A549 (cell line): ENCODE data around the gene TTYH3. TPM values are rescaled to one million over a fixed set of nuclear protein-coding genes. Genes with fewer than 3 reads are reported as not detected.

Source experiments
- ATAC-seq, 2 experiments: fragments of 200-7000 bp in 1 of 2; fragments of >200 bp in 1 of 2; cut with Nextera tagmentation in 1 of 2; cut with Tn5 transposase in 1 of 2; 3 replicates each; pipeline versions ENCODE4 v1.8.0 to v1.9.1; 2018 to 2020; ENCODE audit warnings: mild to moderate bottlenecking in 1 of 2, moderate library complexity in 1 of 2
- CTCF ChIA-PET: fragments of 300-600 bp; sonication (Branson Sonifier 250); formaldehyde crosslinking; extraction: SDS; loops from one replicate; lab custom pipeline; 2021; ENCODE audit warnings: antibody characterized with exemption, inconsistent platforms; lab: Yijun Ruan, JAX
- POLR2A ChIA-PET: fragments of 350-600 bp; formaldehyde crosslinking; extraction: SDS; loops from one replicate; lab custom pipeline; 2021; ENCODE audit warnings: antibody characterized with exemption, inconsistent platforms; lab: Yijun Ruan, JAX
- DNase-seq, 2 experiments: peaks; one replicate each; pipeline versions ENCODE4 v3.0.0 to v3.0.0-alpha.2; 2011 to 2016; ENCODE audit warnings: low read depth in 1 of 2, low spot score in 1 of 2
- FAIRE-seq: peaks from 2 replicates; lab custom pipeline; 2011; peaks lifted over from hg19 to GRCh38; lab: Jason Lieb, UNC
- H3K27ac ChIP-seq, 2 experiments: fragments of >200 bp; sonication (Bioruptor Twin); formaldehyde crosslinking; 3 replicates each; pipeline ENCODE4 v1.5.1; 2016 to 2017
- H3K4me1 ChIP-seq: fragments of >200 bp; sonication (Bioruptor Twin); formaldehyde crosslinking; 3 replicates; pipeline ENCODE4 v1.6.1; 2016
- H3K4me2 ChIP-seq: fragments of >200 bp; sonication (Bioruptor Twin); formaldehyde crosslinking; 3 replicates; pipeline ENCODE4 v1.6.1; 2016
- H3K4me3 ChIP-seq: fragments of >200 bp; sonication (Bioruptor Twin); formaldehyde crosslinking; 3 replicates; pipeline ENCODE4 v1.5.1; 2016
- H3K9me3 ChIP-seq: fragments of >200 bp; sonication (Bioruptor Twin); formaldehyde crosslinking; 3 replicates; pipeline ENCODE4 v1.6.1; 2016
- BHLHE40 ChIP-seq: IDR thresholded peaks from 2 replicates; pipeline ENCODE4 v1.6.1; 2012; ENCODE audit warnings: low read depth, low read length, inconsistent platforms
- CBX8 ChIP-seq: fragments of 200-600 bp; sonication (generic); IDR thresholded peaks from 2 replicates; pipeline ENCODE4 v1.6.1; 2016
- CHD4 ChIP-seq: fragments of 200-600 bp; sonication (generic); IDR thresholded peaks from 2 replicates; pipeline ENCODE4 v1.6.1; 2016; ENCODE audit warnings: antibody characterized with exemption, mild to moderate bottlenecking, borderline replicate concordance
- EP300 ChIP-seq, 2 experiments: fragments of >200 bp; sonication (Bioruptor Twin); formaldehyde crosslinking; IDR thresholded peaks; 2 replicates in 1 of 2; 3 replicates in 1 of 2; pipeline ENCODE4 v1.6.1; 2016 to 2017
- ESRRA ChIP-seq: fragments of 150-350 bp; IDR thresholded peaks from 2 replicates; pipeline ENCODE4 v1.6.1; 2014; ENCODE audit warnings: mild to moderate bottlenecking, low read length, borderline replicate concordance
- FOSB ChIP-seq: fragments of 250-450 bp; sonication (Bioruptor Pico); IDR thresholded peaks from 2 replicates; pipeline ENCODE4 v1.5.0; 2020; ENCODE audit warnings: mild to moderate bottlenecking, moderate library complexity
- FOXS1 ChIP-seq: fragments of 250-450 bp; sonication (Bioruptor Pico); IDR thresholded peaks from 2 replicates; pipeline ENCODE4 v1.5.0; 2020; ENCODE audit warnings: mild to moderate bottlenecking, moderate library complexity
- GATA3 ChIP-seq: IDR thresholded peaks from 2 replicates; pipeline ENCODE4 v1.6.1; 2012; ENCODE audit warnings: borderline replicate concordance
- HDAC2 ChIP-seq: fragments of 200-600 bp; sonication (generic); IDR thresholded peaks from 2 replicates; pipeline ENCODE4 v1.6.1; 2016
- HEYL ChIP-seq: fragments of 250-450 bp; sonication (Bioruptor Pico); IDR thresholded peaks from 2 replicates; pipeline ENCODE4 v1.8.0; 2021; ENCODE audit warnings: mild to moderate bottlenecking, moderate library complexity
- HOXA7 ChIP-seq: fragments of 250-450 bp; sonication (Bioruptor Pico); IDR thresholded peaks from 2 replicates; pipeline ENCODE4 v1.5.0; 2020; ENCODE audit warnings: mild to moderate bottlenecking, moderate library complexity
- HOXB13 ChIP-seq: fragments of 250-450 bp; sonication (Bioruptor Pico); IDR thresholded peaks from 2 replicates; pipeline ENCODE4 v1.5.0; 2020; ENCODE audit warnings: low read depth, mild to moderate bottlenecking, moderate library complexity
- POLR2AphosphoS2 ChIP-seq: conservative IDR thresholded peaks from 2 replicates; pipeline ENCODE4 v1.6.1; 2012; ENCODE audit warnings: low read length, improper control_type of control experiment, inconsistent platforms
- RARB ChIP-seq: fragments of 250-450 bp; sonication (Bioruptor Pico); IDR thresholded peaks from 2 replicates; pipeline ENCODE4 v1.8.0; 2021; ENCODE audit warnings: mild to moderate bottlenecking, moderate library complexity
- RCOR1 ChIP-seq: fragments of 150-350 bp; IDR thresholded peaks from 2 replicates; pipeline ENCODE4 v1.6.1; 2014; ENCODE audit warnings: antibody characterized with exemption, low read length, low read depth
- RFX5 ChIP-seq: fragments of 450-650 bp; IDR thresholded peaks from 2 replicates; pipeline ENCODE4 v1.7.1; 2014; ENCODE audit warnings: antibody characterized with exemption, mild to moderate bottlenecking, moderate library complexity
- RNF2 ChIP-seq: fragments of 200-600 bp; sonication (generic); IDR thresholded peaks from 2 replicates; pipeline ENCODE4 v1.6.1; 2016; ENCODE audit warnings: low read depth, mild to moderate bottlenecking, antibody characterized with exemption, moderate library complexity, borderline replicate concordance
- SMC3 ChIP-seq: fragments of >200 bp; sonication (Bioruptor Twin); formaldehyde crosslinking; IDR thresholded peaks from 3 replicates; pipeline ENCODE4 v1.6.1; 2018; ENCODE audit warnings: inconsistent platforms
- TFCP2L1 ChIP-seq: fragments of 250-450 bp; sonication (Bioruptor Pico); IDR thresholded peaks from 2 replicates; pipeline ENCODE4 v1.5.0; 2021; ENCODE audit warnings: mild to moderate bottlenecking
- TP53 ChIP-seq: fragments of 250-450 bp; sonication (Bioruptor Pico); IDR thresholded peaks from 2 replicates; pipeline ENCODE4 v1.5.0; 2021; ENCODE audit warnings: mild to moderate bottlenecking, moderate library complexity
- ZC3H11A ChIP-seq: fragments of 450-650 bp; IDR thresholded peaks from 2 replicates; pipeline ENCODE4 v1.6.1; 2014; ENCODE audit warnings: antibody characterized with exemption, mild to moderate bottlenecking
- ZFP36 ChIP-seq: fragments of 450-650 bp; IDR thresholded peaks from 2 replicates; pipeline ENCODE4 v1.6.1; 2014; ENCODE audit warnings: borderline replicate concordance; ENCODE audit not compliant: partially characterized antibody
- WGBS: methylation state at CpG from one replicate; pipeline ENCODE4 v1.1.6; 2017; ENCODE audit errors: missing lambda C conversion rate; 5-methylcytosine and 5-hydroxymethylcytosine counted together
- polyA plus RNA-seq, 4 experiments: library from polyadenylated mRNA; depleted of rRNA in 3 of 4; stranded (reverse); fragments of >200 nt; fragmentation: RNase III in 1 of 4; extraction: RNeasy Plus Mini Kit Qiagen cat#74134 plus additional on column Dnase treatment in 1 of 4; gene quantifications; 2 replicates in 3 of 4; 3 replicates in 1 of 4; pipeline ENCODE4 v1.2.3, GENCODE V29; 2011 to 2017
- TF ChIP-seq, protein P1 (sequence below): IDR thresholded peaks from 2 replicates; pipeline ENCODE4 v1.6.1; 2012
- TF ChIP-seq, protein P2 (sequence below): fragments of >200 bp; sonication (Bioruptor Twin); formaldehyde crosslinking; IDR thresholded peaks from 2 replicates; pipeline ENCODE4 v1.6.1; 2016
- TF ChIP-seq, protein P3 (sequence below): fragments of 150-350 bp; IDR thresholded peaks from 2 replicates; pipeline ENCODE4 v1.6.1; 2014; ENCODE audit warnings: low read depth, mild to moderate bottlenecking, low read length
- TF ChIP-seq, protein P4 (sequence below): fragments of 200-600 bp; sonication (generic); IDR thresholded peaks from 2 replicates; pipeline ENCODE4 v1.6.1; 2016; ENCODE audit warnings: antibody characterized with exemption, mild to moderate bottlenecking, moderate library complexity

Gene TTYH3
- polyA plus RNA-seq, 2 of the 4 experiments (the other 2 are of a cell fraction): 11.3 to 43.6 TPM

DNA sequence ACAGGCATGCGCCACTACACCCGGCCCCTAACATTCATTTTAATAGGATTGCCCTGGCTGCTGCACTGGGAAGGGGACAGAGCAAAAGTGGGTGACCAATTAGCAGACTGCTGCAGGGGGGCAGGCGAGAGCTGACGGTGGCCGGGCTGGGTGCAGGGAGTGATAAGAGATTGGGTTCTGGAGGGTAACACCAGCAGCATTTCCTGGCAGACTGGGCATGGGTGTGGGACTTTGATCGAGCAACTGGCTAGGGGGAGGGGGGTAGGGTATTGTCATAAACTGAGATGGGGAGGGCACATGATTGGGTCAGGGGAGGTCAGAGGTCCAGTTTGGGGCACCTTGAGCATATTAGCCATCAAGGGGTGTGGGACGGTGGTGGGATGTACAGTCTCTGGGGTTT lies 36.1 kb downstream of the TTYH3 start:
- DNase-seq: no peak
- FAIRE-seq: no peak
- H3K27ac ChIP-seq: no peak overlapping the region
- no peak for TF ChIP-seq ZFP36
- no peak for TF ChIP-seq SMC3
- TF ChIP-seq CHD4: no peak
- TF ChIP-seq, protein P1, sequence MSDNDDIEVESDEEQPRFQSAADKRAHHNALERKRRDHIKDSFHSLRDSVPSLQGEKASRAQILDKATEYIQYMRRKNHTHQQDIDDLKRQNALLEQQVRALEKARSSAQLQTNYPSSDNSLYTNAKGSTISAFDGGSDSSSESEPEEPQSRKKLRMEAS: no peak
- TF ChIP-seq, protein P2, sequence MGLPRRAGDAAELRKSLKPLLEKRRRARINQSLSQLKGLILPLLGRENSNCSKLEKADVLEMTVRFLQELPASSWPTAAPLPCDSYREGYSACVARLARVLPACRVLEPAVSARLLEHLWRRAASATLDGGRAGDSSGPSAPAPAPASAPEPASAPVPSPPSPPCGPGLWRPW: no peak
- TF ChIP-seq EP300 (IDR thresholded peaks at IDR 0.05): no peak
- no peak for TF ChIP-seq FOXS1 (CRISPR knock-in tag)
- no peak for TF ChIP-seq HOXA7 (CRISPR knock-in tag)
- TF ChIP-seq TP53 (CRISPR knock-in tag): no peak
- no peak for TF ChIP-seq RNF2
- TF ChIP-seq, protein P3, sequence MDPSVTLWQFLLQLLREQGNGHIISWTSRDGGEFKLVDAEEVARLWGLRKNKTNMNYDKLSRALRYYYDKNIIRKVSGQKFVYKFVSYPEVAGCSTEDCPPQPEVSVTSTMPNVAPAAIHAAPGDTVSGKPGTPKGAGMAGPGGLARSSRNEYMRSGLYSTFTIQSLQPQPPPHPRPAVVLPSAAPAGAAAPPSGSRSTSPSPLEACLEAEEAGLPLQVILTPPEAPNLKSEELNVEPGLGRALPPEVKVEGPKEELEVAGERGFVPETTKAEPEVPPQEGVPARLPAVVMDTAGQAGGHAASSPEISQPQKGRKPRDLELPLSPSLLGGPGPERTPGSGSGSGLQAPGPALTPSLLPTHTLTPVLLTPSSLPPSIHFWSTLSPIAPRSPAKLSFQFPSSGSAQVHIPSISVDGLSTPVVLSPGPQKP: no peak
- no peak for TF ChIP-seq FOSB (CRISPR knock-in tag)
- TF ChIP-seq, all 56 proteins: peak for 0
- WGBS: 61% methylated on average over 6 of the region's 7 CpGs
- no peak for ATAC-seq
- POLR2A ChIA-PET: no interaction called here
- no peak overlapping the region for H3K4me3 ChIP-seq
- H3K4me1 ChIP-seq: no peaks in the 10 kb centered on the region
- H3K4me2 ChIP-seq: no peak overlapping the region
- CTCF ChIA-PET: interaction anchor here (0.6 to 9.2 kb wide), 7 partner anchors 9 to 217 kb away, joined by 3 to 108 read pairs (median 5); no protein-coding TSS in a partner anchor
- no peaks in the 10 kb centered on the region for H3K9me3 ChIP-seq

DNA sequence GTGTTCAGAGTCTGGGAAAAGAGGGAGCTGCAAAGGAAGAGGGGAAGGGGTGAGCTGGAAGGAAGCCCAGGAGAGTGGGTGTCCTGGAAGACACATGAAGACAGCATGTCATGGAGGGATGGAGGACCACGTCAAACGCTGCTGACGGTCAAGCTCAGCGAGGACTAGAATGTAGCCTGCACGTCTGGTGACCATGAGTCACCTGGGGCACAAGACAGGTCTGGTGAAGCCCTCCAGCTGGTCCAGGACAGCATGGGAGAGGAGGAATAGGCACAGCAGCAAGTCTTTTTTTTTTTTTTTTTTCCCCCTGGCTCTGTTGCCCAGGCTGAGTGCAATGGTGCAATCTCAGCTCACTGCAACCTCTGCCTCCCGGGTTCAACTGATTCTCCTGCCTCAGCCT lies 36.6 kb downstream of the TTYH3 start:
- TF ChIP-seq BHLHE40 (no peak), ZC3H11A (no peak), GATA3 (no peak), HOXB13 (CRISPR knock-in tag) (no peak), TFCP2L1 (CRISPR knock-in tag) (no peak), HDAC2 (no peak), HEYL (CRISPR knock-in tag) (no peak), RNF2 (no peak), RFX5 (no peak), RCOR1 (no peak), RARB (no peak), POLR2AphosphoS2 (no peak), CBX8 (no peak), ZFP36 (no peak), ESRRA (no peak)
- TF ChIP-seq, protein P1: no peak
- TF ChIP-seq, protein P4, sequence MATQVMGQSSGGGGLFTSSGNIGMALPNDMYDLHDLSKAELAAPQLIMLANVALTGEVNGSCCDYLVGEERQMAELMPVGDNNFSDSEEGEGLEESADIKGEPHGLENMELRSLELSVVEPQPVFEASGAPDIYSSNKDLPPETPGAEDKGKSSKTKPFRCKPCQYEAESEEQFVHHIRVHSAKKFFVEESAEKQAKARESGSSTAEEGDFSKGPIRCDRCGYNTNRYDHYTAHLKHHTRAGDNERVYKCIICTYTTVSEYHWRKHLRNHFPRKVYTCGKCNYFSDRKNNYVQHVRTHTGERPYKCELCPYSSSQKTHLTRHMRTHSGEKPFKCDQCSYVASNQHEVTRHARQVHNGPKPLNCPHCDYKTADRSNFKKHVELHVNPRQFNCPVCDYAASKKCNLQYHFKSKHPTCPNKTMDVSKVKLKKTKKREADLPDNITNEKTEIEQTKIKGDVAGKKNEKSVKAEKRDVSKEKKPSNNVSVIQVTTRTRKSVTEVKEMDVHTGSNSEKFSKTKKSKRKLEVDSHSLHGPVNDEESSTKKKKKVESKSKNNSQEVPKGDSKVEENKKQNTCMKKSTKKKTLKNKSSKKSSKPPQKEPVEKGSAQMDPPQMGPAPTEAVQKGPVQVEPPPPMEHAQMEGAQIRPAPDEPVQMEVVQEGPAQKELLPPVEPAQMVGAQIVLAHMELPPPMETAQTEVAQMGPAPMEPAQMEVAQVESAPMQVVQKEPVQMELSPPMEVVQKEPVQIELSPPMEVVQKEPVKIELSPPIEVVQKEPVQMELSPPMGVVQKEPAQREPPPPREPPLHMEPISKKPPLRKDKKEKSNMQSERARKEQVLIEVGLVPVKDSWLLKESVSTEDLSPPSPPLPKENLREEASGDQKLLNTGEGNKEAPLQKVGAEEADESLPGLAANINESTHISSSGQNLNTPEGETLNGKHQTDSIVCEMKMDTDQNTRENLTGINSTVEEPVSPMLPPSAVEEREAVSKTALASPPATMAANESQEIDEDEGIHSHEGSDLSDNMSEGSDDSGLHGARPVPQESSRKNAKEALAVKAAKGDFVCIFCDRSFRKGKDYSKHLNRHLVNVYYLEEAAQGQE: no peak
- TF ChIP-seq, all 56 proteins: peak for 0
- Histone ChIP-seq H3K4me3 (no peak overlapping the region), H3K4me1 (no peaks in the 10 kb centered on the region), H3K4me2 (no peak overlapping the region), H3K27ac (no peak overlapping the region), H3K9me3 (no peaks in the 10 kb centered on the region)
- CTCF ChIA-PET: interaction anchor here (0.6 to 9.2 kb wide), 10 partner anchors 9 to 1264 kb away, joined by 3 to 108 read pairs (median 4); no protein-coding TSS in a partner anchor
- no peak for FAIRE-seq
- WGBS: 36% methylated on average over 6 of the region's 6 CpGs
- ATAC-seq: peak; percentile 13 to 63; a peak in 4 of 6 replicates
- DNase-seq: peak; percentile 51
- POLR2A ChIA-PET: interaction anchor here (0.6 kb wide), 3 partner anchors 12 to 50 kb away, joined by 3 to 7 read pairs (median 3); no protein-coding TSS in a partner anchor
